Measurements from ENCODE around the gene RAPGEF6.
"Not testable (repeated sequence)": the region's sequence is repeated elsewhere in the genome, so short reads cannot be mapped to it uniquely, and the experiment has no call there.

RAPGEF6 gene

DNA sequence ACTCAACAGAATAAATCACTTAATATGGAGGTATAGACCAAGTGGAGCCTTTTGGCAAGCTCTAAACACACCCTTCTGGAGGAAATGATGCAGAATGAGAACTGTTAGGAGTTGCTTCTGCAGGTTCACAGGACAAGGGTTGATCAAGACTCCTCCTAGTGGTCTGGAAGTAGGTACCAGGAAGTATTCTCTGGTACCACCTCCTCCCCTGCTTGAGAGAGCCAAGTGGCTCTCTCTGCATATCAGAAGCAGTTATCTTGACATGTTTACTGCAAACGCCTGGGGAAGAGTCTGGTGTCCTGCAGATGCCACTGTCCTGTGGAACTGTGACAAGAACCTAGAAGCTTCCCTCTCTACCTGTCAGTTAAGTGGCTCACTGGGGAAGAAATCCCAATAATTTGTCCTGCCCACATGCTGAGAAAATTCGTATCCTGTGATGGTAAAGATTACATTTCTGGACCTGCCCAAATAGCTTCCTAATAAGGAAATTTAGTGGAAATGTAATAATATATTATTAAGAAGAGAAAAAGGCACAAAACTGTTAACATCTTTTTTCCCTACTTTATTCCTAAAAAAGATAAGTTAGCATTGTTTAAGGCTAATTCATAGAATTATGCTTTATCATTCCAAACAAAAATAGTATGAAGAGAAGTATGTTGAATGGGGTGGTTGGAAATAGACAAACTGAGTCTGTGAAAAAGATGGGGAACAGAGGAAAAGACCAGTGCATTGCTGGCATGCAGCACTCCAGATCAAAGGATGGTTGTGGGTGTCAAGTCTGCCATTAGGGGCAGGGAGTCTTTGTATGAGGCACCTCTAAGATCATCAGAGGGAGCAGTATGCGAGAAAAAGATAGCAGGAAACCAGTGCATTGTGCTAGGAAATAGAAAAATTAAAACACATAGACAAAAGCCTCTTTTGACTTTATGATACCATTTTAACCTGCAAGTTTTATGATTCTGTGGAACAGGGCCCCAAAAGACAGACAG lies 252.3 kb downstream of the RAPGEF6 start:
- DNase-seq, result peak; percentile 62

DNA sequence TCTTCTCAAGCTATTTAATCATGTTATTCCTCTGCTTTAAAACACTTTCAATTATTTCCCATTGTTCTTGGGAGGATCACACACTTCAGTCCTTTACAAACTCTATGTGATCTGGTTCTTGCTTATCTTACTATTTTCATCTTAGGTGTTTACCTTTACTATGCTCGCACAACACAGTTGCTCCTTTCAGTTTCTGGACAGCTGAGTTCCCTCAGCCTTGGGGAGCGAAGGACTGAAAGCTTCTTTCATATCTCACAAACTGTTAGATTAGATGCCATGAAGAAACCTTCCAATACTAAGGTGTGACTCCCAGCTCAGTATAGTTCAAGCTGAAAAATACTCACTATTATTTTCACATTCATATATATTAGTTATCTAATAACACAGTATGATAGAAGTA lies 253.3 kb downstream of the RAPGEF6 start:
- DNase-seq, result no peak

DNA sequence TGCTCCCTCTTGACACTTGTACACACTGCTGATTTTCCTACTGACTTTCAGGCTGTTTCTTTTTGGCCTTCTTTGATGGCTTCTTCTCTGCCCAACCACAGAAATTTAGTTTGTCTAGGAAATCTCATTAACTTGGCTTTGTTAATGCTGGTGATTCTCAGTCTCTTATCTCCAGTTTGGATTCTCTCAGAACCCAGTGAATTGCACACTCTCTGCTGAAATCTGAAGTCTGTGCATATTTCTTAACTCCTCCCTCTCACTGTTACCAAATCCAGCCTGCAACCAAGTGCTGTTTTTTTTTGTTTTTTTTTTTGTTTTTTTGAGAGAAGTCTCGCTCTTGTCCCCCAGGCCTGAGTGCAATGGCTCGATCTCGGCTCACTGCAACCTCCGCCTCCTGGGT lies 254.0 kb downstream of the RAPGEF6 start:
- peak; percentile 42 for DNase-seq

DNA sequence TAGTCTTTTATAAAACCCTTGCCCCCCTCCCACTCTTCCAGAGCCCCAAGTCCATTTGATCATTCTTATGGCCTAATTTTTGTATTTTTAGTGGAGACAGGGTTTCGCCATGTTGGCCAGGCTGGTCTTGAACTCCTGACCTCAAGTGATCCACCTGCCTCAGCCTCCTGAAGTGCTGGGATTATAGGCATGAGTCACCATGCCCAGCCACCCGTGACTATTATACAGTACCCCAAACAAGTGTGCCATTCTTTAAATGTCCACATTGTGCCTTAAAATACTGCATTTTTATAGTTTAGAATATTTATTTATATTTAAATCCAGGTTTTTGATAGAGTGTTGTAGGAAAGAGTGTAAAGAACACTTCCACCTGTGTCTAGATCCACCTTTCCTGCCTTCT lies 254.8 kb downstream of the RAPGEF6 start:
- DNase-seq, result not testable (repeated sequence)

DNA sequence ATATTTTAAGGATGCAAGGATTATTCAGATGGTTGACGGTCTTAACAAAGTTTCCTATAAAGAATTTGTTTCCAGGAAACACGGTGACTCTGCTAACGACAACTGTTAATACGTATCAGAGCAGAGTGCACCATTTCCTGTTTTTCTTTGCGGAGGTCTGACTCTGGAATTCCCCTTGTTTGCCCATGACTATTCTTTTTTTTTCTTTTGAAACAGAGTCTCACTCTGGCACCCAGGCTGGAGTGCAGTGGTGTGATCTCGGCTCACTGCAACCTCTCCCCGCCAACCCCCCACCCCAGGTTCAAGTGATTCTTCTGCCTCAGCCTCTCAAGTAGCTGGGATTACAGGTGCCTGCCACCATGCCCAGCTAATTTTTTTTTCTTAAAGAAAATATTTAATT lies 255.3 kb downstream of the RAPGEF6 start:
- peak; percentile 93 for DNase-seq

DNA sequence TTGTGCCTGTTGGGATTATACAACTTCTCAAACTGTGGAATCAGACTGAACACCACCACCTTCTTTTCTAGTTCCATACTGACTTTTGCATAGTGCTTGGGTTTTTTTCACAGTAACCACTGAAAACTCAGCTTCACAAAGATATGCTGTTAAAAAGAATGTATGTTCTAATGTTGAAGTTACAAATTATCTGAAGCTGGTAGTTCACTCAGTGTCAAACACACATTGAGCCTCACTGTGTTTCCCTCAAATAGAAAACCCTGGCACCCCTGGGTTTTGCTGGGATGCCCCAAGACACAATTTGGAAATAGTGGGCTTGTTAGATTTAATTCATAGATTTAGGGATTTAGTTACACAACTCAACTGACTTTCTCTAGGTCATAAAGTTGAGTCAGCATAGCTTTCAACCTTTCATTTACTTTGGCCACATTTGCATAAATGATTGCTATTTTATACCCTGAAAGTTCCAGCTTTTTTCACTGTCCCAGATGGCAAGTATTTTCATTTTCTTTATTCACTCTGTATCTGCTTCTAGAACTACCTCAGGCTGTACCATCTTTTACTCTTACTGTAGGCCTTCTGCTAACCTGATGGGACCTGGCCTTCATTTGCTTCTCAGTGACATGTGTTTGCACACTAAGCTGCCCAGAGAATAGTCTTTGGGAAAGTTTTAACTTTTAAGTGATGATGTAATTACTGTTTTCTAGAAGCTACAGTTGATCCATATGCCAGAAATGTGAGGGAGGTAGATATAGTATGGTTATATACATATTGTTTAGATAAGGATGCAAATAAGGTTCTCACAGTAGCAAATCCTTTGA lies 256.1 kb downstream of the RAPGEF6 start:
- DNase-seq, result peak; percentile 62

DNA sequence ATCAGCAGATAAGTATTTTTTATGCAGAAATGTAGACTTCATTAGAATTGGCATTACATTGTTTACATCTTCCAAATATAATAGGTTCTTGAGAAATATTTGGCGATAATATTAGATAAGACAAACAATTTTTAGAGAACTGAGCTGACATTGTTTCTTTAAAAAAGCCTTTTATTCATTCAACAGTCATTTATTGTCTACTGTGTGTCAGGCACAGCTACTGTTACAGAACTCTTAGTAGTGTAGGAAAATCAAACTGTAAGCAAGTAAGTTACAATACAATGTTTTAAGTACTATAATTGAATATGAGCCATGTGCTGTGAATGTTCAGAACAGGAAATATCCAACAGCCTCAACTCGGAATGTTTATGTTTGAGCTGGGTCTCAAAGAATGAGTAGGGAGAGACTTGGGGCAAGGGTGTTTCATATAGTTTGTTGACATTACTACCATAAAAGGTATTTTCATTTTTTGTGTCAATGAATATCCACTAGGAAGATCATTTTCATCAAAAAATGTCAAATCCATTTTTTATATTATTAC lies 257.2 kb downstream of the RAPGEF6 start:
- DNase-seq, result no peak

DNA sequence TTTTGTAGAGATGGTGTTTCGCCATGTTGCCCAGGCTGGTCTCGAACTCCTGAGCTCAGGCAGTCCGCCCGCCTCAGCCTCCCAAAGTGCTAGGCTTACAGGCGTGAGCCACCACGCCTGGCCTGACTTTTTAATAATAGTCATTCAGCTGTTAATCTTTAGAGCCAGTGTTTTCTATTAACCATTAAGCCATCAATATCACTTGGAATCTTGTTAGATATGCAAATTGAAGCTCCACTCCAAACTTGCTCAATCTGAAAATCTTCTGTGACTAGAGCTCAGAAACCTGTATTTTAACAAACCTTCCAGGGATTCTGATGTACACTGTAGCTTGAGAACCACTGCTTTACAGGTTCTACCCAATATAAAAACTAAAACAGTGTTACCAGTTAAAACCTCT lies 257.7 kb downstream of the RAPGEF6 start:
- DNase-seq, result no peak

DNA sequence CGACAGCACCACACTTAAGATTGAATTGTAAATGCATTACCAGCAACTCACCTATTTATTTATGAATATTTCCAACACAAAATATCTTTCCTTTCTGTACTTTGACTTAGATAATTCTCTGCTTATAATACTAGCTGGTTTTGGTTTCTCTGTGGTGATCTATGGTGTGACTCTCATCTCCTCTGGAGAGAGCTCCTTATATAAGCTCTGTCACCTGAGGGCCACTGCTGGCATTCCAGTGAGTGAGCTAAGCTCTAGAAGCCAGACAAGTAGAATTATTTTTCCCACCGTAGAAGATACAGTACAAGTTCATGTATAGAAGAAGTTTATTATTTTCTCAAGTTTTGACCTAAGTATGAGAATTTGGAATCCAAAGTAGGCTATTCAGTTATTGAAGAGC lies 259.7 kb downstream of the RAPGEF6 start:
- no peak for DNase-seq

Measured in suppressor macrophage treated with lipopolysaccharide for 4 hours (primary cell).